Peyer's patch (tissue), 4 donors: Measurements from ENCODE around the gene CACNA2D4. TPM values are rescaled to one million over a fixed set of nuclear protein-coding genes. Genes with fewer than 3 reads are reported as not detected.

Experiments
- DNase-seq, 3 donors: peaks; one replicate each; pipeline ENCODE4 v3.0.0-alpha.2; 2017 to 2019
- H3K27ac ChIP-seq, 4 donors: fragments of 200-600 bp; sonication (generic); one replicate each; pipeline ENCODE4 v1.5.1; 2016 to 2019
- H3K27me3 ChIP-seq, 2 donors: fragments of 200-600 bp; sonication (generic); one replicate each; pipeline ENCODE4 v1.5.1; 2019
- H3K36me3 ChIP-seq, 3 donors: fragments of 200-600 bp; sonication (generic); one replicate each; pipeline ENCODE4 v1.5.1; 2016 to 2019
- H3K4me1 ChIP-seq, 4 donors: fragments of 200-600 bp; sonication (generic); one replicate each; pipeline ENCODE4 v1.5.1; 2016 to 2019
- H3K4me3 ChIP-seq, 4 donors: fragments of 200-600 bp; sonication (generic); 1 replicate in 3 of 4; 2 replicates in 1 of 4; pipeline ENCODE4 v1.5.1; 2016 to 2019; ENCODE audit warnings: mild to moderate bottlenecking in 1 of 4
- H3K9me3 ChIP-seq, 4 donors: fragments of 200-600 bp; sonication (generic); one replicate each; pipeline ENCODE4 v1.5.1; 2016 to 2019; ENCODE audit warnings: mild to moderate bottlenecking in 1 of 4
- CTCF ChIP-seq, 6 experiments: fragments of 450-650 bp in 4 of 6; fragments of 200-600 bp in 2 of 6; sonication (generic) in 1 of 6; IDR thresholded peaks; one replicate each; pipeline ENCODE4 v1.5.1; 2017 to 2019; ENCODE audit warnings: antibody characterized with exemption in 6 of 6, mild to moderate bottlenecking in 3 of 6, moderate library complexity in 1 of 6
- POLR2A ChIP-seq, 2 donors: fragments of 450-650 bp; IDR thresholded peaks; one replicate each; pipeline ENCODE4 v1.5.1; 2017; ENCODE audit warnings: antibody characterized with exemption in 2 of 2, mild to moderate bottlenecking in 2 of 2, moderate library complexity in 2 of 2
- total RNA-seq, 4 donors: library from RNA; depleted of rRNA; stranded (reverse); fragments of >200 nt; gene quantifications; one replicate each; pipeline ENCODE4 v1.1.0, GENCODE V29; 2016

The CACNA2D4 gene
- total RNA-seq, 4 donors from 2014 or later: 9.5 to 19.3 (median 12.3) TPM

- Histone ChIP-seq H3K4me3 (no peak overlapping the region), H3K9me3 (no peaks in the 10 kb centered on the region), H3K27me3 (peaks cover 0 to 8% of the 10 kb centered on the region in 2 donors), H3K27ac (no peak overlapping the region), H3K4me1 (no peaks in the 10 kb centered on the region), H3K36me3 (no peaks in the 10 kb centered on the region)
- no peak for TF ChIP-seq POLR2A (IDR thresholded peaks at IDR 0.05)
- TF ChIP-seq CTCF (IDR thresholded peaks at IDR 0.05): no peak
- DNase-seq: no peak
Measured at GRCh38 chr12:1822699-1823098, 95.8 kb downstream of the CACNA2D4 start.

GRCh38 chr12:1821805-1822204 lies 96.6 kb downstream of the CACNA2D4 start:
- TF ChIP-seq CTCF (IDR thresholded peaks at IDR 0.05) (no peak), POLR2A (IDR thresholded peaks at IDR 0.05) (no peak)
- DNase-seq: no peak

GRCh38 chr12:1820896-1821291 lies 97.6 kb downstream of the CACNA2D4 start:
- DNase-seq: no peak
- H3K27ac ChIP-seq: no peak overlapping the region
- no peak for TF ChIP-seq CTCF (IDR thresholded peaks at IDR 0.05)
- no peak for TF ChIP-seq POLR2A (IDR thresholded peaks at IDR 0.05)
- no peaks in the 10 kb centered on the region for H3K36me3 ChIP-seq
- peaks cover 0 to 8% of the 10 kb centered on the region in 2 donors for H3K27me3 ChIP-seq
- no peaks in the 10 kb centered on the region for H3K9me3 ChIP-seq
- no peaks in the 10 kb centered on the region for H3K4me1 ChIP-seq
- H3K4me3 ChIP-seq: no peak overlapping the region

More at GRCh38 chr12:1821805-1822204, 96.6 kb downstream of the CACNA2D4 start:
- Histone ChIP-seq H3K36me3 (no peaks in the 10 kb centered on the region), H3K4me3 (no peak overlapping the region), H3K9me3 (no peaks in the 10 kb centered on the region), H3K27me3 (peaks cover 0 to 8% of the 10 kb centered on the region in 2 donors), H3K27ac (no peak overlapping the region), H3K4me1 (no peaks in the 10 kb centered on the region)

- no peak for DNase-seq
- no peaks in the 10 kb centered on the region for H3K4me1 ChIP-seq
- H3K27me3 ChIP-seq: peaks cover 0 to 8% of the 10 kb centered on the region in 2 donors
- H3K4me3 ChIP-seq: no peak within 1 kb of the TSS
- H3K36me3 ChIP-seq: no peaks in the 10 kb centered on the region
- no peak within 1 kb of the TSS for H3K27ac ChIP-seq
- TF ChIP-seq POLR2A (IDR thresholded peaks at IDR 0.05): no peak
- TF ChIP-seq CTCF (IDR thresholded peaks at IDR 0.05): no peak
- H3K9me3 ChIP-seq: no peaks in the 10 kb centered on the region
Measured at GRCh38 chr12:1820191-1820895, 98.1 kb downstream of the CACNA2D4 start, which contains the start of gene LRTM2. LRTM2 (plus strand) TSS chr12:1820565; CDS start chr12:1828149, 7,584 bp downstream.

- Histone ChIP-seq H3K9me3 (no peaks in the 10 kb centered on the region), H3K4me1 (no peaks in the 10 kb centered on the region), H3K36me3 (no peaks in the 10 kb centered on the region), H3K4me3 (no peak overlapping the region), H3K27ac (no peak overlapping the region), H3K27me3 (peaks cover 0 to 8% of the 10 kb centered on the region in 2 donors)
- no peak for DNase-seq
- no peak for TF ChIP-seq POLR2A (IDR thresholded peaks at IDR 0.05)
- TF ChIP-seq CTCF (IDR thresholded peaks at IDR 0.05): no peak
Measured at GRCh38 chr12:1819571-1819970, 98.9 kb downstream of the CACNA2D4 start.
